HuH-7 (cell line): ENCODE results near the gene MUC13.

Experiments
- DNase-seq: peaks from one replicate; pipeline ENCODE4 v3.0.0; 2011; ENCODE audit warnings: low spot score

The MUC13 gene

DNA sequence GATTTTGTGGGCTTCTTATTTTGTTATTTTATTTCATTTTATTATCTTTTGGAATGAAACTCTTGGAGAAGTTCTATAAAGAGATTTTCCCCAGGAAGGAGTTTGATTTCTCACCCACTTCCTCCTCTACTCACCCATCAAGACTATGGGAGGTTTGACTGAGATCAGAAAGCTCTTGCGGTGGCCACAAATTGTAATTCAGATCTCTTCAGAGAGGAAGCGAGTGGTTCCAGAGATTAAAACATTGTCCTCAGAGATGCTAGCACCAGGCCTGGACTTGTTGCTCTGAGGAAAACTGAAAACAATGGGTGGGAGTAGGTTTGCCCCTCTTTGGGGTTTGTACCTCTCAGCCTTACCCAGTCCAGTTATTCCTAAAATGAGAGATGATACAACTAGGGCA is 8.1 kb upstream of the MUC13 start:
- DNase-seq = no peak

DNA sequence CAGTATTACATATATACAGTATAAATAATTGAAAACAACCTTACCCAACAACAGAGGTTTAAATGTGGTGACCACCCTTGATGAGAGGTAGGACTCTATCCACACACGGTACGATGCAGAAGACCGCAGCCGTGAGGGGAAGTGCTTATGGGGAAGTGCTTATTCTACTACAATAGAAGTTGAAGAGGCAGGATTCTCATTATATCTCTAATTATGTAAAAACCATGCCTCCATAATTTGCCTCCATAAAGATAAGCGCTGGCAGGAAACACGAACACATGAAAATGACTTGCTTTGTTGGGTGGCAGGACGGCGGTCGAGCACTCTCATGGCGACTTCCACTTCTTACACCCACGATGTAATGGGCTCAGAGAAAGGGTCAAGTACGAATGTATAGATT is 7.2 kb upstream of the MUC13 start:
- no peak for DNase-seq

DNA sequence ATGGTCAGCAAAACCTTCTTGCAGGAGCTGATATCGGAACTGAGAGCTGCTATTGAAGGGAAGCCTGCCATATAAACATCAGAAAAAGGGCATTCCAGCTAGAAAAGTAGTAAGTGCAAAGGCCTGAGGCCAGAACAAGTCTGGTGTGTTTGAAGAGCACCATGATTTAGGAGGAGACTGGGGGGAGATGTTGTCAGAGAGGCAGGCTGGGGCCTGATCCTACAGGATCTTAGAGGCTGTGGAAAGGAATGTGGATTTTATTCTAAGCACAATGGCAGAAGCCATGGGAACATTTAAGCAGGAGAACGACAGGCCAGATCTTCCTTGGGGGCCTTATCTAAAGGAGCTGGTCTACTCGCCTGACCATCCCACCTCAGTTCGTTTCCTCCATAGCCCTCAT is 5.1 kb upstream of the MUC13 start:
- DNase-seq = no peak

DNA sequence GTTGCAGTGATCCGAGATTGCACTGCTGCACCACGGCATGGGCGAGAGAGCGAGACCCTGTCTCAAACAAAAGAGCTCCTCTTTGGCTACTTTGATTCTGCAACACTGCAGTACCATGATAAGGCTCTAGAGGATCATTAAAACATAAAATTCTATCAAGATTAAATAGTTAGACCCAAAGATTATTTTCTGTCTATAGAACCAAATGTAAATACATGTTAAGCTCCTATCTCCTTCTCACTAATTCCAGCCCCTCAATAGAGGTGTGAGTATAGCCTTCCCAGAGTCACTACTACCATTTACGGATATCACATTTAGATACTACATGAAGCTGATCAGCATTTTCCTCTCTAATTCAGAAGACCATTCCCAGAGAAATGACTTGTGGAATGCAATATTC is 4.3 kb upstream of the MUC13 start:
- no peak for DNase-seq

DNA sequence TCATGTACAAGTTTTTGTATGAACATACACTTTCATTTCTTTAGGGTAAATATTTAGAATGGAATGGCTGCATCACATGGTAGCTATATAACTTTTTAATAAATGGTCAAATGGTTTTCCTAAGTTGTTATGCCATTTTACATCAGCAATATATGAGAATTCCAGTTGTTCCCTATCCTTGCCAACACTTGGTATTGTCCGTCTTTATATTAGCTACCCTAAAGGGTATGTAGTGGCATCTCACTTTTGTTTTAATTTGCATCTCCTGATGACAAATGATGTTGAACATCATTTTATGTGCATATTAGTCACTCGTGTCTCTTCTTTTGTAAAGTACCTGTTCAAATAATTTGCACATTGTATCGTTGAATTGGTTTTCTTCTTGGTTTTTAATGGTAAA is 2.5 kb upstream of the MUC13 start:
- DNase-seq = no peak

DNA sequence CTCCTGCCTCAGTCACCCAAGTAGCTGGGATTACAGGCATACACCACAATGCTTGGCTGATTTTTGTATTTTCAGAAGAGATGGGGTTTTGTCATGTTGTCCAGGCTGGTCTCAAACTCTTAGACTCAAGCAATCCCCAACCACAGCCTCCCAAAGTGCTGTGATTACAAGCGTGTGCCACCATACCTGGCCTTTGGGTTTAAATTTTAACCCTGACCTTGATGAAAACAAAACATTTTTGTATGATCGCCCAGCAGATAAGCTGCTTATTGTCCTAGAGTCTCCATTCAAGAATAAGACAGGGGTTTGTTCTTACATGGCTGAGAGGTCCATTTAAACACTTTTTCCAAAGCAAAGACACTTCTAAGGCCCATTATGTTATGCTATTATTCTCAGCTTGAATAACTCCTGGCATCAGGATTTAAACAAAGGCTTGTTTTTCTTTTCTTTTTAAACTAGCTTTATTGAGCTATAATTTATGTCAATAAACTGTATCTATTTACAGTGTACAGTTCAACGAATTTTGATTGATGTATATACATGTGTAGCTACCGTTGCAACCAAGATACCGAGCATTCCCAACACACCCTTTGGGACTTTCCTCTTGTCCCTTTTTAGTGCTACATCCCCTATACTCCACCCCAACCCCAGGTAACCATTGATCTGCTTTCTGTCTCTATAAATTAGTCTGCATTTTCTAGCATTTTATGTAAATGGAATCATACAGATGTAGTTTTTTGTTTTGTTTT is 1.4 kb upstream of the MUC13 start:
- DNase-seq = no peak

DNA sequence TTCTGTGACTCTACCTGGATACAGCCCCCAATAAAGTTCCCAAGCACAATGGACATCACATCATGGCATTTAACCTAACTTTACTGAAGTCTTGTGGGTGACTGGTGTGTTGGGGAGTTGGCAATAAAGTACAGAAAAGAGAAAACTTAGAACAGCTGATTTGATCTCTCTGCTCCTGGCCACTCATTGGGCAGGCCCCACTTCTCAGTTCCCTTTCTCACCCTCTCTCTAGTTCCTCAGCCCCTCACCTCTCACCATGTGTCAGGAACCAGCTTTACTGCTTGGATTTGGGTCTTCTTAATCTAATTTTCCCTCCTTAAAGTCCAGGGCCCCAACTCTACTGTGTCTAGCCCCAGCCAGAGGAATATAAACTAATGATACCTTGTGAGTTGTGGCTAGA is 713 bp upstream of the MUC13 start:
- DNase-seq = no peak

DNA sequence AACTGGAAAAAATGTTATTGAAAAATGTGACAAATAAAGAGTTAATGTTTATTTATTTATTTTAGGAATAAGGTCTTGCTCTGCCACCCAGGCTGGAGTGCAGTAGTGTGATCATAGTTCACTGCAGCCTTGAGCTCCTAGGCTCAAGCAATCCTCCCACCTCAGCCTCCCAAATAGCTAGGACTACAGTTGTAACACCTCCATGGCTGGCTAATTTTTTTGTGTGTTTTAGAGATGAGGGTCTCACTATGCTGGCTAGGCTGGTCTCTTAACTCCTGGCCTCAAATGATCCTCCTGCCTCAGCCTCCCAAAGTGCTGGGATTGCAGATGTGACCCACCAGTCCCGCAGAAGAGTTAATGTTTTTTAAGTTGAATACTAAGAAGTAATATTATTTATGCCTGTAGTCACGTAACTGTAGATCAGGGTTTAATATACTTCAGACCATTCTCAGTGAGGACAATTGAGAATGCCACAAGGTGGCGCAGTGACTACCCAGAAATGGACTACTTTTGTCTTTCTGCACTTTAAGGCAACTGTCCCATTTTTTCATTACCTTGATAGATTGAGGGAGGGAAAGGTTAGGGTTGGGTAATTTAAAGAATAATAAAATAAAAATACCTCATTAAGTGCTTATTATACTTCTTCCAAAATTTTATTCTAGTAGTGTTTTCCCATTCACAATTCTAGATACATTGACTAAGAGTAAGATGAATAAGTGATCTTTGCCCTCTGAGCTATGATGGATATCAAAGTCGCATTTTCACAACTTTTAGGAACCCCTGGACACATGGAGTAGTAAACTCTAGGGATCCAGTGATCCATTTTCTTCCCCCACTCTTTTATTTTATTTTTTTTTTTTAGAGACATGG is 6.0 kb downstream of the MUC13 start:
- peak; percentile 39 for DNase-seq

DNA sequence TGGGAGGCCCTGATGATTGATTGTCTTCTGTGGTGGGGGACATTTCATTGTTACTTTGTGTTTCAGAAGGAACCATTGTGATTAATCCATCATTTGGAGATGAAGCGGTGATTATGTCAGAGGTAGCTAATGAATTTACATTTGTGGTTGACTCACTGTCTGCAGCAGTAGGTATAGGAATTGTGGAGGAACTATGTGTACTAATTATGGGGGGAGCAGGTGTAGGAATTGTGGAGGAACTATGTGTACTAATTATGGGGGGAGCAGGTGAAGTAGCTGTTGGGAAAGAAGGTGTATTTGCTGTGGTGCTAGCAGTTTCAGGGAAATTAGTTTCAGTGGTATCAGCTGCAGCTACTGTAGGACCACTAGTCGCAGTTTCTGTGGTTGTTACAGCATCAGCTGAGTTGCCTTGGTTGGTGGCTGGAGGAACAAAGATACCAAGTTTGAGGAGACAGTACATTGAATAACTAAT is 6.9 kb downstream of the MUC13 start:
- no peak for DNase-seq

DNA sequence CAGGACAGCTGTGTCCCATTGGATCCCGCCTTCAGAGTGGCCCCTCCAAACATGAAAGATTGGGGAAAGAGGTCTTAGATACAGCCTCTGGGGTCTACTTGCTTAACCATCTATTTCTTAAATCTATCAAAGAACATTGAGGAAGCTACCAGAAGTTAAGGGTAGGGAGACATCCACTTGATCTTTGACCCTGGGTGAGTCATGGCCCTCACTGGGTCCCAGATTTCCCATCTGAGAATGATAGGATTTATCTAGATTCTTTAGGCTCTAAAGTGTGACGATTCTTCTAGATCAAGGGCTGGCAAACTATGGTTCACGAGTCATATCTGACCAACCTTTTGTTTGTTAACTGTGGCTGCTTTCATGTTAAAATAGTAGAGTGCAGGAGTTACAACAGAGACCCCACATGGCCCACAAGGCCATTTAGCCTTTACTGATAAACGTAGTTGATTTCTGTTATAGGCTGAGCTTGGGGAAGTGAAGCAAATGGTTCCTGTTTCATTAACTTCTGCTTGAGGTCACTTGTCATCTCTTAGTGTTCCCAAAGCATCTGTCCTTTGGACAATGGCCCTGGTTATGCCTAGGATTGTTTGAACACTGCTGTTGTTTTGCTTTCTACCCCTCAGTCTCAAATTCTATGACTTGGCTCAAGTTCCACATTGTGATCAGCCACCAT is 8.0 kb downstream of the MUC13 start:
- no peak for DNase-seq

DNA sequence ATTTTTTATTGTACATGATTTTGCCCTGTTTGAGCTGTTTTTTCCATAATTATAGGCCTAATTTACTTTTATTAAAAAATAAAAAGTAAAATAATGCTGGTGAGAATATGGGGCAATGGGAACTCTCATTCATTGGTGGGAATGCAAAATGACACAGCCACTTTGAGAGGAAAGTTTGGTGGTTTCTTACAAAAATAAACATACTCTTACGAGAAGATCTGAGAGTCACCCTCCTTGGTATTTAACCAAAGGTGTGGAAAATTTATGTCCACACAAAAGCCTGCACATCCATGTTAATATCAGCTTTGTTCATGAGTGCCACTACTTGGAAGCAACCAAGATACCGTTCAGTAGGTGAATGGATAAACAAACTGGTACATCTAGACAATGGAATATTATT is 9.8 kb downstream of the MUC13 start:
- DNase-seq = no peak

DNA sequence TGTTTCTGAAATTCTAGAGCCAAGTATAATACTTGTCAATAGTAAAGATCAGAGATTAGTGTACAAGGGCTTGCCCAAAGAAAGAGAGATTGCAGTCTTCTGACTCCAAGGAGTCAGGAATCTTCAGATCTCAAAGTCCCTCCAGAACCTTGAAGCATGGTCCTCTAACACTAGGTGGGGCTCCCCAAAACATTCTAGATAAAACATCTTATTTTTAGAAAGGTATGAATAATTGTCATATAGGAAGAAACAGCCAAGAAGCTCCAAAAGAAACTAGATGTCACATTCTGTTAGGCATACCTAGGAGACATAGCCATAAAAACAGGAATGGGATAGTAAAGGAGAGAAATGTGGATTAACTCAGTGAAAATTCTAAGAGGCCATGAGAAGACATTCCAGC is 10.7 kb downstream of the MUC13 start:
- no peak for DNase-seq

DNA sequence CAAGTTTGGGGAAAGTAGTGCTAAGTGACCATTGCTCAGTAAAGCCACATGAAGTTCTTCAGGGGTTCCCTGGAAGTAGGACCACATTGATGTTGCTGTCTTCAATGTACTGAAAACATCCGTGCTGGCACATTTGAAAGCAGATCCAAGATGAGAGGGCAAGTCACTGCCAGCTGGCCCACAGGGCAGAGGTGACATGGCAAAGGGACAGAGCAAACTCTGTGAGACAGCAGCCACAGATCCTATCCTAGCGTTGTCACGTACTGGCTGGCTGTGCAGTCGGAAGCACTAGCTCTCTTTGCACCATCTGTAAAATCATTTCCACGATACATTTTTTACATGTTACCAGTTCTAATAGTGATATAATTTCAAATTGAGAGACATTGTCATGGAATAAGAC is 13.8 kb downstream of the MUC13 start:
- no peak for DNase-seq

DNA sequence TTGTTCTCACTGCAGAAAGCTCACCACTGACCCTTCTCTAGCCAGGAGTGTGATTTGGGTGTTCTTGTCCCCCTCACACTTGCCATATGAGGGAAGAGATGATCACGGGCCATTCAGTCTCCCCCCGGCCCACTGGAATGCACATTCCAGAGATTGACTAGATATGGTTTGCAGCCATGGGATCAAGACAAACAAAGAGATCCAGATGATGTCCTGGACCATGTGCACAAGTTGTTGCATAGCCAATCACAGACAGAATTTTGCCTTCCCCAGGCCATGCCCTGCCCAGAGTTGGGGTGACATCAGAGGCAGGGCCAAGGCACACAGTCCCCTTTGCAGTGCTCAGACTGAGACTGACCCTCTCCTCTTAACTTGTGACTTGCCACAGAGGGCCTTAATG is 14.8 kb downstream of the MUC13 start:
- DNase-seq = no peak

DNA sequence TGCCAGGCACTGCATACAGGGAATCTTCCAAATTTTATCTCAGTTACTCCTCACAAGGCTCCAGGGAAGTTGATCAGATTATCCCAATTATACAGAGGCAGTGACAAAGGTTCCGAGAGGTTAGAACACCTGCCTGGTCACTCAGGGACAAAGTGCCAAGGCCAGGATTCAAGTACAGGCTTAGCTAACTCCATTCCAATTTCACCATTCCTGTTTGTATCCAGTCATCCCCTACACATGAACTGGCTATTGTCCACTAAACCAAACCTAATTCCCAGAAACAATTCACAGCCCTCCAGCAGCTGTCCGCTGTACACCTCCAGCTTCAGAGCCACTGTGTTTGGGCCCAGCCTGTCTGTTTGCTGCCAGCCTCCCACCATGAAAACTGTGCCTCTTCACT is 16.0 kb downstream of the MUC13 start:
- DNase-seq = no peak

DNA sequence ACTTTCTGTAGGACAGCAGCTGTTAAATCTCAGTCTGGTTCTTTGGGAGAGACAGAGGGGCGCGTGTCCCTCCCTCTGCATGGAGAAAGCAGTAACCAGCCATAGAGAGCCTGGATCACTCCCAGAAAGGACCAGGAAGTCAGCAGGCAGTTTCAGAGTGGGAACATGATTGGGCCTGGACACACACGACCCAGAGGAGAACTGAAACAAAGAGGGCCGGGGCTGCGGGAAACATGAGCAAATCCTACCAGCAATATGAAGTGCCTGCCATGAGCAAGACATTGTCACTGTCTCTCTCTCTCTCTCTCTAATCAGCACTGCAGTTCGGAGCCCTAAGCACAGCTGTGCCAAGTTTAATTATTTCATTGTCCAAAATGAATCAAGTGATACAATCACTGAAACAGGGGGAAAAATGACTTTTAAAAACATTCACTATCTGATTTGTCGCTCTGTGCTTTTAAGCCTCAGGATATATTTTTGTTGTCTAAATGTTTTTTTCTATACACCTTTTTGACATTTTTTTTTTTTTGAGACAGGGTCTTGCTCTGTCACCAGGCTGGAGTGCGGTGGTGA is 17.6 kb downstream of the MUC13 start:
- DNase-seq = no peak

DNA sequence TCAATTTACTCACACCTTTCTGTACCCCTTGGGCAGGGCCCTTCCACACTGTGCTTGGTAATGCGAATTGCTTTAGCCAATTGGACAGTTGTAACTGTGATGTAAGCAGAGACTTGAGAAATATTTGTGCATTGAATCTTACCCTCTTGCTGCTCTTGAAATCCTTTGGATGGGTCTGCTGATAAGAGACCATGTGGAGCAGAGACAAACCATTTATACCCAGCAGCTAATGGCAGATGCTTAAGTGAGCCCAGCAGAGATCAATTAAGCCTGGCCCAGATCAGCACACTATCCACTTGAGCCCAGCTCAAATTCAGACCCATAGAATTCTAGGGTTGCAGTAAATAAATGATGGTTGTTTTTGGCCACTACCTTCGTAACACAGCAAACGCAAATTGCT is 19.3 kb downstream of the MUC13 start:
- DNase-seq = no peak

DNA sequence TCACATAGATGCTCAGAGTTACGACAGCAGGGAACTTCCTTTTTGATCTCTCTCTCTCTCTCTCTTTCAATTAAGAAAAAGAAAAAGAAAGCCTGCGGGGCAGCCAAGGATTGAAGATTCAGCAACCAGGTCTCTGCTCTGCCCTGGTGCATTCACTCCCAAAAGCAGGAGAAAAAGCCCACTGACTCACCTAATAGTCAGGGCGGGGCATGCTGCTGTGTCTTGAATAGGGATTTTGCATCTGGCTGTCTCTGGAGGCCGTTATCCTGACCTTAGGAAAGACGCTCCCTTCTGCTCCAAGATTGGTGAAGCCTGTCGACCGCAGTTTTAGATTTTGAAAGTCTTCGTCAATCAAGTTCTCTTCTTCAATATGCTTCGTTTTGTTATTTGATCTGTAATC is 26.6 kb downstream of the MUC13 start:
- no peak for DNase-seq

DNA sequence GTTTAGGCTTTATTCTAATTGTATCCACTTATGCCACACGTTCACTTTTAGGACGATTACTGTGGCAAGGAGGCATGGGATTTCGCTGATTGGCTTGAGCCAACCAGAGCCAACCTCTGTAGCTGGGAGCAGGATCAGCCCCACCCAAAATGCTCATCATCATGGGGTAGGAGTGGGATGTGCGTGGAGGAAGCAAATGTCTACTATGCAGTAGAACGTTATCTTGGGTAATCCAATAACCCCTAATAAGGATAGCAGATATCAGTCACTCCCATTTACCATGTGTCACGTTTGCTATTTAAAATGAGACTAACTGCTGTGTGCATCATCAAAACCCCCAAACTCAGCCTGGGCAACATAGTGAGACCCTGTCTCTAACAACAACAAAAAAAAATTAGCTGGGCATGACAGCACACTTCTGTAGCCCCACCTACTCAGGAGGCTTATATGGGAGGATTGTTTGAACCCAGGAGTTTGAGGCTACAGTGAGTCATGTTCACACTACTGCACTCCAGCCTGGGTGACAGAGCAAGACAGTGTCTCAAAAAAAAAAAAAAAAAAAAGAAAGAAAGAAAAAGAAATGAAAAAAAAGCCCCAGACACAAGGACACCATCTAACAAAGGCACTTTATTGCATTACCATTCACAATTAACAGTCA is 29.6 kb downstream of the MUC13 start:
- DNase-seq = no peak

DNA sequence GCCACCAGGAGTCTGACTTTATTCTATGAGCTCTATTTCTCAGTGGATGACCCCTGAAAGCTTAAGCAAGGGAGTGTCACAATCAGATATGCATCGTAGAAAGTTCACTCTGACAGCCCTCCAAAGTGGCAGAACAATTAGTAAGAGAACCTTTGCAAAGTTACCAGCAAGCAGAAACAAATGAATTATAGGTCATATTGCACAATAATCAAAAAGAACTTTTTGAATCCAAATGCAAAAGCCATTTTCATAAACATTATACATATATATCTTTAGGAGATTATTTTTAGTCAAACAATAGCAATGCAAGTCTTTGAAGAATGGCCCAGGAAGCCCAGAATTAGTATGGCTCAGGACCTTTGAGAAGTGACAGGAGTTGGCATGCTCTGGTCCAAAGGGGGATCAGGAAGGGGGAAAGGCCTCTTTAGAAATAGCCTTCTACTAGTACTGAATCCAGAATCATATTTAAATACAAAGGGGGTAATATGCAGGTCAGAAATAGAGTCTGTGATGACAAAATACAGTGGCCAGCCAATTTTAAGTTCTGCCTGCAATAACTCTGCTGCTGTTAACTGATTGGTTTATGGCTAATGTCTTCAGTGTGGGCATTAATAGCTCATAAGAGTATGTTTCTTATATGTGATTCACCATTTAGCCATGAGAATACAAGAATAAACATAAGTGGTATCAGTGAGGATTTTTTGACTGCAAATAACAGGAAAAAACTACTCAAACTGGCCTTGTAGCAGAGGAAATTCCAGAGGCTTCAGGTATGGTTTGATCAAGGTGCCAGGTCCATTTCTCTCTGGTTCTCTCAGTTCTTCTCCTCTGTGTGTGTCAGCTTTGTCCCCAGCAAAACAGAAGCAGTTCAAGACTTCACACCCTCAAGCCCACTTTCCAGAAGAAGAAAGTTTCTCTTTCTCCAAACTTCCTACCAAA is 30.4 kb downstream of the MUC13 start:
- DNase-seq = no peak
